IPS DF 6.9 (cell line): ENCODE results near the gene CCL21.
"Not testable (repeated sequence)": the region's sequence is repeated elsewhere in the genome, so short reads cannot be mapped to it uniquely, and the experiment has no call there.

Source experiments
- DNase-seq: peaks from one replicate; pipeline ENCODE4 v3.0.0-alpha.2; 2013; ENCODE audit warnings: low read depth, low spot score
- H3K27ac ChIP-seq: one replicate; pipeline ENCODE4 v1.5.1; 2013; ENCODE audit warnings: low read length, control low read depth
- H3K27me3 ChIP-seq: 2 replicates; pipeline ENCODE4 v1.6.1; 2013; ENCODE audit warnings: mild to moderate bottlenecking, low read length; ENCODE audit not compliant: control insufficient read depth, insufficient read depth
- H3K36me3 ChIP-seq: 2 replicates; pipeline ENCODE4 v1.6.1; 2013; ENCODE audit warnings: low read length; ENCODE audit not compliant: control insufficient read depth, insufficient read depth
- H3K4me1 ChIP-seq: 2 replicates; pipeline ENCODE4 v1.6.1; 2013; ENCODE audit warnings: low read length; ENCODE audit not compliant: control insufficient read depth, insufficient read depth
- H3K4me3 ChIP-seq: 2 replicates; pipeline ENCODE4 v1.5.1; 2013; ENCODE audit warnings: mild to moderate bottlenecking, low read length
- H3K9me3 ChIP-seq: 2 replicates; pipeline ENCODE4 v1.6.1; 2013; ENCODE audit warnings: low read length, inconsistent platforms; ENCODE audit not compliant: control insufficient read depth, insufficient read depth
- WGBS: extraction: QIAGEN DNeasy Blood & Tissue Kit; methylation state at CpG from one replicate; pipeline ENCODE4 v1.1.7; 2013; ENCODE audit warnings: mixed read lengths, missing lambda C conversion rate; ENCODE audit not compliant: insufficient read length, insufficient coverage; 5-methylcytosine and 5-hydroxymethylcytosine counted together

The CCL21 gene, protein sequence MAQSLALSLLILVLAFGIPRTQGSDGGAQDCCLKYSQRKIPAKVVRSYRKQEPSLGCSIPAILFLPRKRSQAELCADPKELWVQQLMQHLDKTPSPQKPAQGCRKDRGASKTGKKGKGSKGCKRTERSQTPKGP

DNA sequence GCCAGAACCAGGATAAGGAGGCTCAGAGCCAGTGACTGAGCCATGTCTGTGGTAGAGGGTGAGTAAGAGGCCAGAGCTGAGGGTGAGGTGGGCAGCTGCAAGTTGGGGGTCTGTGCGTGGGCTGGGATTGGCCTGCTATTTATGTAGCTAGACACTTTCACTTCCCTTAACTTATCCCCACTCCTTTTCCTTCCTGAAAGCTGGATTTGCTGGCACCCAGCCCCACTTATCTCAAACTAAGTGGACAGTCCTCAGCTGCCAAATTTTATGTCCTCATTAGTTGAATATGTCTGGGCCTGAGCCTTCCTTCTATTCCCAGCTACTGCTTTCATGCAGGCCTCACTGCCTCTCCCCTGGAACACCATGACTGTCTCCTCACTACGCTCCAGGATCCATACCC is at the start of gene CCL21:
Gene CCL21, minus strand, starts transcription at position 114 of the 400 bp plus-strand sequence. Its CDS starts 70 bp downstream, at position 44.
- no peak for DNase-seq
- no CpG with 5 or more reads among the region's 2 CpGs for WGBS
- Histone ChIP-seq H3K36me3 (no peaks in the 10 kb centered on the region), H3K27me3 (no peaks in the 10 kb centered on the region), H3K4me1 (no peaks in the 10 kb centered on the region), H3K9me3 (no peaks in the 10 kb centered on the region), H3K27ac (no peak within 1 kb of the TSS), H3K4me3 (no peak within 1 kb of the TSS)

DNA sequence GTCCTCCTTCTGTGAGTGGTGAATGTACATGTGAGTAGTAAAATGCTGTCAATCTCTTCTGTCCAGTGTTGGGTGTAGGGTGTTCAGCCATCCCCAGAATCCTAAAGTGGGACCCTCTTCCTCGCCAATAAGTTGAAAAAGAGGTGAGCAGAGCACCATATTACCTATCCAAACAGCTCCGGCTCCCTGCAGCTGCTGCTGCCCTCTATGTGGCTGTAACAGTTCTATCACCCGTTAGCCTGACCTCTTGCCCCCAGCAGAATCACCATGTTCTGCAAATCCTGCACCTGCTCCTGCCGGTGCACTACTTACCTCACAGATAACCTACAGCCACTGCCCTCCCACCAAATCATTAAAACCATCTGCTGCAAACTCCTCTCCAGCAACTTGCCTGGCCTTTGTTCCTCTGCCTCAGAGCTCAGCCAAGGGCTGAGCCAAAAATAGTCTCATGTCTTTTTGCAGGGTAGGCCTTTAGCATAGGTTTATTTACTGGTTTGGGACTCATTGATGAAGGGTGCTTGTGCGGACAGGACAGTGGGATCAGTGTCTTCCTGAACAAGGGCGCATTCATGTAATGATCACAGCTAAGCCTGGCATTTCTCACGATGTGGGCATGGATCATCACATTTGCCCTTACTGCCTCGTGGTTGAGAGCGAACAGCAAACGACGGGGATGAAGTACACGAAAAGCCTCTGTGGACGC is 49.6 kb upstream of the CCL21 start:
- DNase-seq: no peak
- H3K4me1 ChIP-seq: no peaks in the 10 kb centered on the region
- WGBS: no CpG with 5 or more reads among the region's 13 CpGs

DNA sequence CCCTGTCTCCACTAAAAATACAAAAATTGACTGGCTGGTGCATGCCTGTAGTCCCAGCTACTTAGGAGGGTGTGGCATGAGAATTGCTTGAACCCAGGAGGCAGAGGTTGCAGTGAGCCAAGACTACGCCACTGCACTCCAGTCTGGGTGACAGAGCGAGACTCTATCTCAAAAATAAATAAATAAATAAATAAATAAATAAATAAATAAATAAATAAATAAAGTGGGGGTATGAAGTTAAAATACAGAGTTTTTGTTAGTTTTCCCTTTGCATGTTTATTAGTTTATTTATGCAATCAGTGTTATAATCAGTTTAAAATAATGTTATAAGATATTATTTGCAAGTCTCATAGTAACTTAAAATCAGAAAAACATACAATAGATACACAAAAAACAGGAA is 40.4 kb upstream of the CCL21 start:
- H3K4me1 ChIP-seq, H3K27ac ChIP-seq, H3K36me3 ChIP-seq, DNase-seq, H3K9me3 ChIP-seq, H3K4me3 ChIP-seq, H3K27me3 ChIP-seq: not testable (repeated sequence)
- no CpG with 5 or more reads among the region's 2 CpGs for WGBS

More for the DNA sequence above, 49.6 kb upstream of the CCL21 start:
- Histone ChIP-seq H3K9me3 (no peaks in the 10 kb centered on the region), H3K4me3 (no peak overlapping the region), H3K27me3 (no peaks in the 10 kb centered on the region), H3K36me3 (no peaks in the 10 kb centered on the region), H3K27ac (no peak overlapping the region)

- Histone ChIP-seq H3K9me3 (no peaks in the 10 kb centered on the region), H3K27ac (no peak overlapping the region), H3K36me3 (no peaks in the 10 kb centered on the region), H3K4me1 (no peaks in the 10 kb centered on the region), H3K4me3 (no peak overlapping the region), H3K27me3 (no peaks in the 10 kb centered on the region)
- DNase-seq: no peak
Observed at GRCh38 chr9:34746526-34746925, 36.6 kb upstream of the CCL21 start.

DNA sequence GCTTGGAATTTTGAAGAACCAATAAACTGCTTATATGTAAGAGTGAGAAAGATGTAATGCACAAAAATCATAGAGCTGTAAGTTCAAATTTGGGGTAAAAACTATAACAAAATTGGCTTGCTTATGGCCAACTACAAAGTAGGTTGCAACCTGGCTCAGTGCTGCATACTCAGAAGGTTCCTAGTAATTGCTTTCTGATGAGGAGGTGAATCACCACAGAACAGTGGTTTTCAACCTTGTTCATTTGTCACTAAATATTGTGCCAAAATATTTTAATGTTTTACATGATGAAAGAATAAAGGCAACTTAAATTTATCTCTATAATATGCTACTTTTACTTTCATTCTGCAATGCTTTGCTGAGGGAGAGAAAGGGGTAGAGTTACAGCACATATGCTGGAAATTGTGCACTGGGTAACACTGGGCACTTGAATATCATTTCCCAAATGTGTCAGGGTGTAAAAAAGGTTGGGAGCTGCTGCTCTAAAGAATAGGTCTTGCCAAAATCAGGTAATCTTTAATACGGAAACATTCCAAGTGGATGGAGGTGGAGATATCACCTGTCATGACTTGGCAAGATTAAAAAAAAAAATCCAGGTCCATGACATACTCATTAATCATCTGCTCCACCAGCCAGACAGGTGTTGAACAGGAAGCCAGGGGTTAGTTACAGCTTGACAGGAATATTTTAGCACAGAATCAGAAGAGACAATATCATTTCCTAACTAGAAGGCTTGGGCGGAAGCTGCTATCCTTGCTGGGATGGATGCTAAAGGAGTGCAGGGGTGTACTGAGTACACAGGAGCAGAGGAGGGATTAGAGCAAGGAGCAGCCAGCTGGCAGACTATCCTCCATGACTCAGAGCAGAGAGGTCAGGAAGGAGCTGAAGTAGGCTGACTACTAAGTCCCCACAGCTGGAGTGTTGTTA is 34.6 kb upstream of the CCL21 start:
- Histone ChIP-seq H3K27me3 (no peaks in the 10 kb centered on the region), H3K27ac (no peak overlapping the region), H3K4me1 (no peaks in the 10 kb centered on the region), H3K36me3 (no peaks in the 10 kb centered on the region), H3K4me3 (no peak overlapping the region), H3K9me3 (no peaks in the 10 kb centered on the region)
- no peak for DNase-seq
- WGBS: no CpG with 5 or more reads among the region's 2 CpGs

- WGBS: no CpG with 5 or more reads among the region's 2 CpGs
- Histone ChIP-seq H3K27me3 (no peaks in the 10 kb centered on the region), H3K4me1 (no peaks in the 10 kb centered on the region), H3K27ac (no peak overlapping the region), H3K4me3 (no peak overlapping the region), H3K36me3 (no peaks in the 10 kb centered on the region), H3K9me3 (no peaks in the 10 kb centered on the region)
- DNase-seq: no peak
Observed at GRCh38 chr9:34742710-34743109, 32.8 kb upstream of the CCL21 start.

DNA sequence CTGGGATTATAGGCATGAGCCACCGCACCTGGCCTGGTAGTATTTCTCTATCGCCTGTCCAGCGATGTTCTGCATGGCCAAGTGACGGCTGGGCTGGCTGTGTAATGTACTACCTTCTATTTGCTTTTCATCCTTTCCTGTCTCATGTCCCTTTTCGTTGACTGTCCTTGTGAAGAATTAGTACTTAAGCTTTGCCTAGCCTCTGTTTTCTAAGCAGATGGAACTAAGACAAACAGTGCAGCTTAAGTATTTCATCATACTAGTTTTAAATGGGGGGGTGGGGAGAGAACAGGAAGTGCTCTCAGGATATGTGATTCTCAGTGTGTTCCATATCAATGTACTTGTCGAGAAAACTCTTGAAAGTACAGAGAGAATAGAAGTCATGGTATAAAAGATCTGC is 31.7 kb upstream of the CCL21 start:
- H3K27ac ChIP-seq: no peak overlapping the region
- no peak for DNase-seq
- H3K9me3 ChIP-seq: no peaks in the 10 kb centered on the region
- H3K36me3 ChIP-seq: no peaks in the 10 kb centered on the region
- WGBS: no CpG with 5 or more reads among the region's 6 CpGs
- H3K4me3 ChIP-seq: no peak overlapping the region
- H3K27me3 ChIP-seq: no peaks in the 10 kb centered on the region
- no peaks in the 10 kb centered on the region for H3K4me1 ChIP-seq

- WGBS: no CpG with 5 or more reads among the region's 27 CpGs
- not testable (repeated sequence) for DNase-seq, H3K9me3 ChIP-seq, H3K27ac ChIP-seq, H3K4me3 ChIP-seq, H3K4me1 ChIP-seq, H3K36me3 ChIP-seq, H3K27me3 ChIP-seq
Observed at GRCh38 chr9:34740176-34740575, 30.2 kb upstream of the CCL21 start.

GRCh38 chr9:34737677-34738260 is 27.8 kb upstream of the CCL21 start:
- no peak for DNase-seq
- Histone ChIP-seq H3K27ac (no peak overlapping the region), H3K9me3 (no peaks in the 10 kb centered on the region), H3K27me3 (no peaks in the 10 kb centered on the region), H3K4me1 (no peaks in the 10 kb centered on the region), H3K36me3 (no peaks in the 10 kb centered on the region), H3K4me3 (no peak overlapping the region)
- WGBS: no CpG with 5 or more reads among the region's 6 CpGs

GRCh38 chr9:34734720-34735119 is 24.8 kb upstream of the CCL21 start:
- no peak for DNase-seq
- no peak overlapping the region for H3K27ac ChIP-seq
- H3K27me3 ChIP-seq: no peaks in the 10 kb centered on the region
- no peaks in the 10 kb centered on the region for H3K9me3 ChIP-seq
- no peaks in the 10 kb centered on the region for H3K4me1 ChIP-seq
- H3K4me3 ChIP-seq: no peak overlapping the region
- H3K36me3 ChIP-seq: no peaks in the 10 kb centered on the region
